HepG2 (cell line): ENCODE data around the gene PDE4D. TPM values are rescaled to one million over a fixed set of nuclear protein-coding genes. Genes with fewer than 3 reads are reported as not detected.

ENCODE experiments used
- ARNT2 ChIP-seq: sonication (generic); formaldehyde crosslinking; IDR thresholded peaks from 2 replicates; pipeline ENCODE4 v1.8.0; 2022; ENCODE audit warnings: mild to moderate bottlenecking, low read depth, missing genetic modification reagents, moderate library complexity
- CCAR2 ChIP-seq: fragments of 200-400 bp; formaldehyde crosslinking; optimal IDR thresholded peaks from 2 replicates; pipeline ENCODE3; 2018; ENCODE audit warnings: low read depth, mild to moderate bottlenecking, low read length, moderate library complexity
- EP300 ChIP-seq, 3 experiments: sonication (generic) in 1 of 3; formaldehyde crosslinking in 1 of 3; IDR thresholded peaks; 2 replicates each; pipeline versions ENCODE4 v1.5.1 to v1.6.1; 2011 to 2020; ENCODE audit warnings: low read depth in 2 of 3, low read length in 2 of 3, borderline replicate concordance in 1 of 3, improper control_type of control experiment in 1 of 3, mild to moderate bottlenecking in 1 of 3, missing genetic modification reagents in 1 of 3, moderate library complexity in 1 of 3
- FOXO1 ChIP-seq: sonication (generic); formaldehyde crosslinking; IDR thresholded peaks from 2 replicates; pipeline ENCODE4 v1.4.0; 2020; ENCODE audit warnings: missing genetic modification reagents
- GABPA ChIP-seq, 2 experiments: IDR thresholded peaks; 2 replicates each; pipeline ENCODE4 v1.6.1; 2011 to 2016; ENCODE audit warnings: low read depth in 2 of 2, low read length in 1 of 2, missing biosample characterization in 1 of 2, missing genetic modification characterization in 1 of 2
- GATAD2A ChIP-seq: IDR thresholded peaks from 2 replicates; pipeline ENCODE4 v1.6.1; 2016
- GPN1 ChIP-seq: sonication (generic); formaldehyde crosslinking; IDR thresholded peaks from 2 replicates; pipeline ENCODE4 v1.5.1; 2020; ENCODE audit warnings: missing genetic modification reagents, borderline replicate concordance
- NKX3-1 ChIP-seq: sonication (generic); formaldehyde crosslinking; IDR thresholded peaks from 2 replicates; pipeline ENCODE4 v1.5.0; 2020; ENCODE audit warnings: missing genetic modification reagents
- NR2C2 ChIP-seq: sonication (generic); formaldehyde crosslinking; IDR thresholded peaks from 2 replicates; pipeline ENCODE4 v1.4.0; 2020; ENCODE audit warnings: missing genetic modification reagents, mild to moderate bottlenecking, moderate library complexity, borderline replicate concordance
- POLR2AphosphoS2 ChIP-seq: IDR thresholded peaks from 2 replicates; pipeline ENCODE4 v1.6.1; 2011; ENCODE audit warnings: low read depth, low read length, improper control_type of control experiment
- SMAD9 ChIP-seq: sonication (generic); formaldehyde crosslinking; IDR thresholded peaks from 2 replicates; pipeline ENCODE4 v1.5.1; 2020; ENCODE audit warnings: mild to moderate bottlenecking, missing genetic modification reagents
- ZFP37 ChIP-seq: sonication (generic); formaldehyde crosslinking; IDR thresholded peaks from 2 replicates; pipeline ENCODE4 v1.4.0; 2020; ENCODE audit warnings: missing genetic modification reagents, borderline replicate concordance
- ZFP41 ChIP-seq: sonication (generic); formaldehyde crosslinking; IDR thresholded peaks from 2 replicates; pipeline ENCODE4 v1.4.0; 2020; ENCODE audit warnings: mild to moderate bottlenecking, missing genetic modification reagents, borderline replicate concordance
- ZFY ChIP-seq: sonication (generic); formaldehyde crosslinking; IDR thresholded peaks from 2 replicates; pipeline ENCODE4 v1.4.0; 2020; ENCODE audit warnings: missing genetic modification reagents
- ZNF10 ChIP-seq: sonication (generic); formaldehyde crosslinking; IDR thresholded peaks from 2 replicates; pipeline ENCODE4 v1.4.0; 2020; ENCODE audit warnings: mild to moderate bottlenecking, low read depth, missing genetic modification reagents, borderline replicate concordance
- ZNF282 ChIP-seq: fragments of 450-650 bp; IDR thresholded peaks from 2 replicates; pipeline ENCODE4 v1.6.1; 2018; ENCODE audit not compliant: partially characterized antibody
- ZNF484 ChIP-seq: sonication (generic); formaldehyde crosslinking; IDR thresholded peaks from 2 replicates; pipeline ENCODE4 v1.5.1; 2020; ENCODE audit warnings: mild to moderate bottlenecking, low read depth, missing genetic modification reagents, borderline replicate concordance
- ZNF501 ChIP-seq: sonication (generic); formaldehyde crosslinking; IDR thresholded peaks from 2 replicates; pipeline ENCODE4 v1.5.1; 2020; ENCODE audit warnings: mild to moderate bottlenecking, moderate library complexity, missing genetic modification reagents
- ZNF644 ChIP-seq: IDR thresholded peaks from 2 replicates; pipeline ENCODE4 v1.6.1; 2016; ENCODE audit warnings: low read depth
- polyA plus RNA-seq, 8 experiments: library from polyadenylated mRNA; depleted of rRNA in 3 of 8; stranded (reverse) in 7 of 8; unstranded in 1 of 8; fragments of >200 nt; fragmentation: Illumina TruSeq in 4 of 8; extraction: Trizol in 4 of 8; gene quantifications; 2 replicates each; pipeline versions ENCODE4 v1.2.1 to v1.2.3, GENCODE V29; 2011 to 2016; ENCODE audit warnings: low read depth in 4 of 8, missing spikeins in 1 of 8, mixed read lengths in 1 of 8; ENCODE audit not compliant: insufficient read depth in 1 of 8
- total RNA-seq, 5 experiments: library from RNA; depleted of rRNA; stranded (reverse); fragments of >200 nt; fragmentation: Illumina TruSeq; extraction: Trizol; gene quantifications; 2 replicates each; pipeline ENCODE4 v1.2.3, GENCODE V29; 2016; ENCODE audit warnings: low read depth in 1 of 5
- TF ChIP-seq, protein P1 (sequence below): IDR thresholded peaks from 2 replicates; pipeline ENCODE4 v1.6.1; 2018; ENCODE audit warnings: missing genetic modification reagents, mild to moderate bottlenecking, missing compliant biosample characterization
- TF ChIP-seq, protein P2 (sequence below): sonication (generic); formaldehyde crosslinking; IDR thresholded peaks from 2 replicates; pipeline ENCODE4 v1.4.0; 2020; ENCODE audit warnings: missing genetic modification reagents, low read depth, mild to moderate bottlenecking, borderline replicate concordance
- TF ChIP-seq, protein P3 (sequence below): IDR thresholded peaks from 2 replicates; pipeline ENCODE4 v1.6.1; 2016; ENCODE audit warnings: low read depth, control low read depth
- TF ChIP-seq, protein P4 (sequence below): sonication (generic); formaldehyde crosslinking; IDR thresholded peaks from 2 replicates; pipeline ENCODE4 v1.5.0; 2020; ENCODE audit warnings: missing genetic modification reagents
- TF ChIP-seq, protein P5 (sequence below): conservative IDR thresholded peaks from 2 replicates; pipeline ENCODE4 v1.6.1; 2018; ENCODE audit warnings: missing genetic modification reagents

The PDE4D gene
- total and polyA plus RNA-seq, 2 of the 13 experiments (the other 11 are each of a cell fraction or from before 2014, with no cell fraction given): 7.0 to 12.2 TPM

DNA sequence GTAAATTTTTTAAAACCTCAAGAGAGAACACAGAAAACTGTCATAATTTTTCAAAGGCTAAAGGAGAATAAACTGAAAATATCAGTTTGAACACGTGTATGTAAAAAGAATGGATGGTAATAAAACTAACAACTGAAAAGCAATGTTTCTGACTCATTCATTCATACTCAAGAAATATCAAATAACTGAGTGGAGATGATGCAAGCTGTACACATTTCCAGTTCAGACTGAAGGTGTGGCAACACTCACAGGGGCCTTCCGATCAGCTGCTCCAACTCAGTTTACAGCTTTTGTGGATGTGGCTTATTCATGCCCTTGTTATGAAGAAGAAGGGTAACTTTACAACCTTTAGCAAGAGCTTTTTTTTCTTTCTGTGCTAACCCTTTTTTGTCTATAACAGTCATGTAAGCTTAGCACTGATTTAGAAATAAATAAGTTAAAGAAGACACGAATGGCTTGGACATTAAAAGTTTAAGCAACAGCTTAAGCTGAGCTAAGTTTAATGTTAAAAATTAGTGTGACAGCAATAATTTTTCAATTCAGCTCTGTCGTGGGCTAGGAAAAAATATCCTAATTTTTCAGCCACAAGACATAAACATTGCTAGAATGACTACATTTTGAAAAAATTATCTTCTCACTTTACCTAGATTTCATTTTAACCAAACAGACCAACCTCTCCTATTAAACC lies 857.1 kb downstream of the PDE4D start (continued):
- TF ChIP-seq, protein P1, sequence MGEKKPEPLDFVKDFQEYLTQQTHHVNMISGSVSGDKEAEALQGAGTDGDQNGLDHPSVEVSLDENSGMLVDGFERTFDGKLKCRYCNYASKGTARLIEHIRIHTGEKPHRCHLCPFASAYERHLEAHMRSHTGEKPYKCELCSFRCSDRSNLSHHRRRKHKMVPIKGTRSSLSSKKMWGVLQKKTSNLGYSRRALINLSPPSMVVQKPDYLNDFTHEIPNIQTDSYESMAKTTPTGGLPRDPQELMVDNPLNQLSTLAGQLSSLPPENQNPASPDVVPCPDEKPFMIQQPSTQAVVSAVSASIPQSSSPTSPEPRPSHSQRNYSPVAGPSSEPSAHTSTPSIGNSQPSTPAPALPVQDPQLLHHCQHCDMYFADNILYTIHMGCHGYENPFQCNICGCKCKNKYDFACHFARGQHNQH (CRISPR knock-in tag): peak; percentile 50; the same call in 1 of the 2 replicates
- TF ChIP-seq, protein P2, sequence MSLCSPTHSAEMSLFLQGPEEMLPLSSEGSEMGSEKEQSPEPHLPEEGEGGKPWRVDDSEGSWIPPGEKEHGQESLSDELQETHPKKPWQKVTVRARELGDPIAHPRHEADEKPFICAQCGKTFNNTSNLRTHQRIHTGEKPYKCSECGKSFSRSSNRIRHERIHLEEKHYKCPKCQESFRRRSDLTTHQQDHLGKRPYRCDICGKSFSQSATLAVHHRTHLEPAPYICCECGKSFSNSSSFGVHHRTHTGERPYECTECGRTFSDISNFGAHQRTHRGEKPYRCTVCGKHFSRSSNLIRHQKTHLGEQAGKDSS: no peak
- TF ChIP-seq ZNF501 (CRISPR knock-in tag): no peak
- no peak for TF ChIP-seq EP300 (IDR thresholded peaks at IDR 0.05; ENCODE audit: low read depth in 2 of 2, low read length in 2 of 2)
- peak; percentile 37; the same call in 1 of the 2 replicates for TF ChIP-seq EP300 (CRISPR knock-in tag; IDR thresholded peaks at IDR 0.05; ENCODE audit: borderline replicate concordance)
- no peak for TF ChIP-seq ZNF484
- no peak for TF ChIP-seq SMAD9 (CRISPR knock-in tag)
- no peak for TF ChIP-seq GPN1
- TF ChIP-seq ZFY (CRISPR knock-in tag): peak; percentile 54; the same call in 1 of the 2 replicates
- TF ChIP-seq ZNF644 (CRISPR knock-in tag): 0 out of 2 replicates have a peak, but pooled peaks have one; percentile 32
- TF ChIP-seq ZFP41 (CRISPR knock-in tag): no peak
- TF ChIP-seq, protein P3, sequence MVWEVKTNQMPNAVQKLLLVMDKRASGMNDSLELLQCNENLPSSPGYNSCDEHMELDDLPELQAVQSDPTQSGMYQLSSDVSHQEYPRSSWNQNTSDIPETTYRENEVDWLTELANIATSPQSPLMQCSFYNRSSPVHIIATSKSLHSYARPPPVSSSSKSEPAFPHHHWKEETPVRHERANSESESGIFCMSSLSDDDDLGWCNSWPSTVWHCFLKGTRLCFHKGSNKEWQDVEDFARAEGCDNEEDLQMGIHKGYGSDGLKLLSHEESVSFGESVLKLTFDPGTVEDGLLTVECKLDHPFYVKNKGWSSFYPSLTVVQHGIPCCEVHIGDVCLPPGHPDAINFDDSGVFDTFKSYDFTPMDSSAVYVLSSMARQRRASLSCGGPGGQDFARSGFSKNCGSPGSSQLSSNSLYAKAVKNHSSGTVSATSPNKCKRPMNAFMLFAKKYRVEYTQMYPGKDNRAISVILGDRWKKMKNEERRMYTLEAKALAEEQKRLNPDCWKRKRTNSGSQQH (CRISPR knock-in tag): 0 out of 2 replicates have a peak, but pooled peaks have one; percentile 43
- peak; percentile 67; the same call in 1 of the 2 replicates for TF ChIP-seq FOXO1 (CRISPR knock-in tag)
- TF ChIP-seq ZNF10 (CRISPR knock-in tag): no peak
- no peak for TF ChIP-seq POLR2AphosphoS2
- TF ChIP-seq GATAD2A: peak; percentile 91
- TF ChIP-seq GABPA (IDR thresholded peaks at IDR 0.05; ENCODE audit: low read depth, low read length): no peak
- TF ChIP-seq GABPA (CRISPR knock-in tag; IDR thresholded peaks at IDR 0.05; ENCODE audit: low read depth): peak; percentile 39; the same call in 1 of the 2 replicates
- TF ChIP-seq, protein P4, sequence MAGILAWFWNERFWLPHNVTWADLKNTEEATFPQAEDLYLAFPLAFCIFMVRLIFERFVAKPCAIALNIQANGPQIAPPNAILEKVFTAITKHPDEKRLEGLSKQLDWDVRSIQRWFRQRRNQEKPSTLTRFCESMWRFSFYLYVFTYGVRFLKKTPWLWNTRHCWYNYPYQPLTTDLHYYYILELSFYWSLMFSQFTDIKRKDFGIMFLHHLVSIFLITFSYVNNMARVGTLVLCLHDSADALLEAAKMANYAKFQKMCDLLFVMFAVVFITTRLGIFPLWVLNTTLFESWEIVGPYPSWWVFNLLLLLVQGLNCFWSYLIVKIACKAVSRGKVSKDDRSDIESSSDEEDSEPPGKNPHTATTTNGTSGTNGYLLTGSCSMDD: no peak
- TF ChIP-seq CCAR2: no peak
- TF ChIP-seq ARNT2 (CRISPR knock-in tag): no peak
- no peak for TF ChIP-seq ZNF282
- TF ChIP-seq NKX3-1: no peak
- TF ChIP-seq NR2C2 (CRISPR knock-in tag): no peak; the same call in 1 of the 2 replicates
- TF ChIP-seq ZFP37 (CRISPR knock-in tag): no peak
- TF ChIP-seq, protein P5, sequence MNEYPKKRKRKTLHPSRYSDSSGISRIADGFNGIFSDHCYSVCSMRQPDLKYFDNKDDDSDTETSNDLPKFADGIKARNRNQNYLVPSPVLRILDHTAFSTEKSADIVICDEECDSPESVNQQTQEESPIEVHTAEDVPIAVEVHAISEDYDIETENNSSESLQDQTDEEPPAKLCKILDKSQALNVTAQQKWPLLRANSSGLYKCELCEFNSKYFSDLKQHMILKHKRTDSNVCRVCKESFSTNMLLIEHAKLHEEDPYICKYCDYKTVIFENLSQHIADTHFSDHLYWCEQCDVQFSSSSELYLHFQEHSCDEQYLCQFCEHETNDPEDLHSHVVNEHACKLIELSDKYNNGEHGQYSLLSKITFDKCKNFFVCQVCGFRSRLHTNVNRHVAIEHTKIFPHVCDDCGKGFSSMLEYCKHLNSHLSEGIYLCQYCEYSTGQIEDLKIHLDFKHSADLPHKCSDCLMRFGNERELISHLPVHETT: no peak
